NCI-H510A treated with DMSO at 0.1 percent for 48 hours (cell line): Measurements from ENCODE around the gene LHX1.

Experiments used
- DNase-seq: peaks from one replicate; lab custom pipeline; 2025; lab: John Stamatoyannopoulos, UW

LHX1 gene

DNA sequence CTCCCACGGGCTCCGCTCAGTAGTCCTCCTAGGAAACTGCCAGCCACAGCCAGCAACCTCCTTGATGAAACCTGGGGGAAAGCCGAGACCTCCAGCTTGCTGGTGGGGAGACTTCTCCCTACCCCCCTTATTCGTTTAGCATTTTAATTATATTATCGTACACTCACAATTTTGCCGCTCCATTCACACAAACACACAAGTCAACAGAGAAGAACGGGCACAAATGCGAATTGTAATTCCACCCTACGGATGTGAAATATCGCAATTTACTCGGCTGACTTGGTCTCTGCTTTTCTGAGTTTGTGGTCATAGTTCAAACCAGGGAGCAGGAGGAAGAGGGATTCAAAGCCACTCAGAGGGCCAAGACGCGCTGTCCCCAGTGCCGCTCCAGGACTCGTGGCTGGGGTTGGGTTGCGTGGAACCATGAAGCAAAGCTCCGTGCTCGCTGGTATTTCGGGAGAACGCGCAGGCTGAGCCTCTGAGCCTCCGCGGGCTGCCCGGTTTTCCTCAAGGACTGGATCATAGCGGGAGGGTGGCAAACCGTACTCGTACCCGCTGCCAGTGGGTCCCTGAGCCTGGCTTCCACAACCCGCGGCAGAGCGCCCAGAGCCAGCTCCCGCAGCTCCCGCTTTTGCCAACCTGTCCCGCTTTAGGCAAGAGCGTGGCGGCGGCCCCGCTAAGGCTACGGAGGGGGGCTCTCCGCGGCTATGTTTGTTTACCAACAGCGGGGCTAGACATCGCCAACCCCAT lies 2.0 kb downstream of the LHX1 start:
- DNase-seq = no peak

DNA sequence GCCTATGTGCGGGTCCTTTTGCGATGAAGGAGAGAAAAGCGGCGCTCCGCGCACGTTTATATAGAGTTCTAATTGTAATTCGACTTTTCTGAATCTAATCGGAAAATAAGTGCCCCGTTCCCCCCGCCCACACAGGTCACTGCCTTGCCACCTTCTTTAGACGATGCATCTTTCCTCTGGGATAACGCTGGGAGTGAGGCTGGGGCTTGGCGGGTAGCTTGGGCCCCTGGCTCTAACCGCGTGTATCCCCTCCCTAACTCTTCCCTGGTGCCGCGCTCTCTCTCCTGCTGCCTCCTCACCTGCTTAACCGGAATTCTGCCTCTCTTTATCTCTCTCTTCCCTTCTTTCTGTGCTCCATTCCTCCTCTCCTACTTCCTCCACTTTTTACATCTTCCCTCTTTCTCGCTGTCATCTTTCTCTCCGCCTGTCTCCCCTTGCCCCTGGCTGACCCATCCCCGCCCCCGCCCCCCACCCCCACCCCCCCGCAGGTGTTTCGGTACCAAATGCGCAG lies 2.6 kb downstream of the LHX1 start:
- no peak for DNase-seq

DNA sequence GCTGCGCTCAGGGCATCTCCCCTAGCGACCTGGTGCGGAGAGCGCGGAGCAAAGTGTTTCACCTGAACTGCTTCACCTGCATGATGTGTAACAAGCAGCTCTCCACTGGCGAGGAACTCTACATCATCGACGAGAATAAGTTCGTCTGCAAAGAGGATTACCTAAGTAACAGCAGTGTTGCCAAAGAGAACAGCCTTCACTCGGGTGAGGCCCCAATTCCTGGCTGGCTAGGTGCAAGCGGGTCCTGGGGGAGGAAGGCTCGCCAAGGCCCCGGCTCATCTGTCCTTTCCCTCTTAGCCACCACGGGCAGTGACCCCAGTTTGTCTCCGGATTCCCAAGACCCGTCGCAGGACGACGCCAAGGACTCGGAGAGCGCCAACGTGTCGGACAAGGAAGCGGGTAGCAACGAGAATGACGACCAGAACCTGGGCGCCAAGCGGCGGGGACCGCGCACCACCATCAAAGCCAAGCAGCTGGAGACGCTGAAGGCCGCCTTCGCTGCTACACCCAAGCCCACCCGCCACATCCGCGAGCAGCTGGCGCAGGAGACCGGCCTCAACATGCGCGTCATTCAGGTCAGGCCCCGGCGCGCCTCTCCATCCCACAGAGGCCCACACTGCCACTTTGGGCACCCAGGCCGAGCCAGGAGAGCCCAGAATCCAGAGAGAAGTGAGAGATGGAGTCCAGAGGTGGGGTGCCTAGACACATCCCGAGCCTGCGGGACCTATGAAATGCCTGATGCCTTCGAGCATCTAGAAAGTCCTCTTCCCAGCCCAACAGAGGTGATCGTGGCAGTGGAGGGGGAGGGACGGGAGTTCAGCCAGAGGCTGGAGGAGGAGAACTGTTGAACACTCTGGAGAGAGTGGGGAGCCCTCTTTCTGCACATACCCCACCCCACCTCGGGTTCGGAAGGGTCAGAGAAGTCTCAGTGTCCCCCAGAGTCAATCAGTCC lies 3.3 kb downstream of the LHX1 start:
- DNase-seq = no peak

DNA sequence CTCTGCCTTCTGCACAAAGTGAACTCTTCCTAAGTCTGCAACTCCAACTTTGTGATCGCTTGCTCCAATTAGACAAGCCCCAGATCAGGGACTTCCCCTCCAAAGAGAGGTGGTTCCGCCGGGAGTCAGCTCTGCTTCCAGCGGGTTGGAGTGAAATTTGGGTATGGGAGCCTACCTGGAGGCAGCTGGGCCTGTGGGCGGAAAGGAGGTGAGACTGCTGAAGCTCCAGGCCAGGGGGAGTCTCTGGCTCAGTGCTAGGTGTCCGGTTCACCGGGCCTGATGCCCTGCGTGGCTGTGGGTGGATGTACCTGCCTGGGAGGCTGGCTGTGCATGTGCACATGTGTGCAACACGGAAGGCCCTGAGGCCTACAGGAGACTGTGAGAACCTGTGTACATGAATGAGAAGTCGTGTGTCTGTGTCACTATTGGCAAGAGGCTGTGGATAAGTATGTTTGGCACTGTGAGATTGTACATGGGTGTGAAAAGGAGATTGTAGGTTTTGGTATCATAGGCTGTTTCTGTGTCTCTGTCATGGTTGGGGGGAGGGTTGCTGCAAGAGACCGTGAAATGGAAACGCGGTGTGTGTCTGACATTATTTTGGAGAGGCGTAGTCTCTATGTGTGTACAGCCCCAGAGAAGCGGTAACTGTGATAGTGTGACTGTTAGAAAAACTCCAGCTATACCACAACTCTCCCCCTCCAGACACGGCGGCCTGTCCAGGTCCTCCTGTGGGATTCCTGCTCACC lies 4.2 kb downstream of the LHX1 start:
- no peak for DNase-seq

DNA sequence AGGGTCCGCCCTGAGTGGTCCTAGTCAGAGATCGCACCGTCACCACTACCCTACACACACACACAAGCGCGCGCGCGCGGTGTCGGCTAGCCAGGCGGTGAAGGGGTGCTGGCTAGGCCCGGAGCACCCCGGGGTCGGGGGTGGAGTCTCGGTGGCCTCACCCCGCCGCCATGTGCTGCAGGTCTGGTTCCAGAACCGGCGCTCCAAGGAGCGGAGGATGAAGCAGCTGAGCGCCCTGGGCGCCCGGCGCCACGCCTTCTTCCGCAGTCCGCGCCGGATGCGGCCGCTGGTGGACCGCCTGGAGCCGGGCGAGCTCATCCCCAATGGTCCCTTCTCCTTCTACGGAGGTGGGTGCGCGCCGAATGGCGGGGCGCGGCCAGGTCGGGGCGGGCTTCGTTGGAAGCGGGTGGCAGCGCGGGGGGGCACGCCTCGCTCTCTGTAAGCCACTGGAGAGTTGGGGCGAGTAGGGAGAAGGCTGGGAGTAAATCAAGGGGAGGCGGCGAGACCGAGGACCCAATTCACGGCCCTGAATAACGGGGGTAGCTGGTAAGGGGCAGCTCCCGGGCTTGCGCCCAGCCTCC lies 4.8 kb downstream of the LHX1 start:
- DNase-seq = no peak

DNA sequence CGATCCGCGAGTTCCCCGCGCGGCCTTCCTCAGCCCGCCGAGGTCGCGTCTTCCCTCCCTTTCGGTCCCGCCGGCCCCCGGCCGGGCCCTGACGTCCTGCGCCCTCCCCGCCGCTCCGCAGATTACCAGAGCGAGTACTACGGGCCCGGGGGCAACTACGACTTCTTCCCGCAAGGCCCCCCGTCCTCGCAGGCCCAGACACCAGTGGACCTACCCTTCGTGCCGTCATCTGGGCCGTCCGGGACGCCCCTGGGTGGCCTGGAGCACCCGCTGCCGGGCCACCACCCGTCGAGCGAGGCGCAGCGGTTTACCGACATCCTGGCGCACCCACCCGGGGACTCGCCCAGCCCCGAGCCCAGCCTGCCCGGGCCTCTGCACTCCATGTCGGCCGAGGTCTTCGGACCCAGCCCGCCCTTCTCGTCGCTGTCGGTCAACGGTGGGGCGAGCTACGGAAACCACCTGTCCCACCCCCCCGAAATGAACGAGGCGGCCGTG lies 5.4 kb downstream of the LHX1 start:
- no peak for DNase-seq

DNA sequence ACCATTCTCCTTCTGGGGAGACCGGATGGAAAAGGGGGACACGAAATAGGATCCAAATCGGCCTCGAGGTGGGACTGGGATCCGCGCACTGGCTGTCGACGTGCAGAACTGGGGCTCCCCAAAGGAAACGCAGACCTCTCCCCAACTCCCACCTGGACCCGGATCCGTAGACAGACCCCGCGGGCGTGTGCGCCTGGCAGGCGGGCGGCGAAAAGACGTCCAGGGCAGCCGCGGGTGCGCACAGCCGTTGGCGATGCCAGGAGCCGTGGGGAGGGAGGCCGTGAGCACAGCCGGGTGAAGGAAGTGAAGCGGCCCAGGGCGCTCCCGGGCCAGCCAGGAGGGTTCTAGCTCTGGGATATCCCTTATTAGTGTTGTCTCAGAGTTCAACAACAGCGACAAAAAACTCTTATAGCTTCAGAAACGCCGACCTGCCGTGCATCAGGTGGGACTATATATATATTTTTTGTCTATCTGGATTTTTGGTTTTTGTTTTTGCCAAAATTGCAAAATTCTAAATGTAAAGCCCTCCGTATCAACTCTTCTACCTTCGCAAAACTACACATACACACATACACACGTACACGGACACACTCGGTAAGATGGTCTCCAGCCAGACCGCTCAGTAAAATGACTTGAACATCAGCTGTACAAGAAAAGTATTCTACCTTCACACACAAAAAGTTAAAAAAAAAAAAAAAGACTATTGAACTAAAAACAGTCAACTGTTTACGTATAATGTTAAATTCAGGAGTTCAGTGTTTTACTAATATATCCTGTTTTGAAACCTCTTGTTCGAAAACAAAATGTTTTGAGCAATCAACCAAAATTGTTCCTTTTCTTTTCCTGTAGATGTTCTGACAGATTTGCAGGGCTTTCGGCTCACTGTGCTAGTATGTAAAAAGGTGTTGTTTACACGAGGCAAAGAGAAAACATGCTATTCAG lies 6.2 kb downstream of the LHX1 start:
- peak; percentile 13 for DNase-seq

DNA sequence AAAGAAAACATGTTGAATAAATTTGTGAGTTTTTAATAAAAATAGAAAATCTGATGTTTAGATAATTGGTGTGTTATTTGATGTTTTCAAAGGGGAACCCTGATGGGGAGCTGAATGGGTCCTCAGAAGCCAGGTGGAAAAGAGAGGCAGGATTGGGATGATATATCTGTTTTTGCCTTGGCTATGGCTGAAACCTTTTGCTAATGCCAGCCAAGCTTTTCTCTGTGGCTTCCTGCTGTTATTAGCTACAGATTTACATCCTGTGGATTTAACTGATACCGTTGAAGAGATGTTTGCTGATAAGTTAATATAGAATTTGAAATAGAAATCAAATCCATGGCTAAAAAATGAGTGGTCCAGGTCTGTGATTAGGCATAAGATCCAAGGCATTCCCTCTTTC lies 7.3 kb downstream of the LHX1 start:
- no peak for DNase-seq

DNA sequence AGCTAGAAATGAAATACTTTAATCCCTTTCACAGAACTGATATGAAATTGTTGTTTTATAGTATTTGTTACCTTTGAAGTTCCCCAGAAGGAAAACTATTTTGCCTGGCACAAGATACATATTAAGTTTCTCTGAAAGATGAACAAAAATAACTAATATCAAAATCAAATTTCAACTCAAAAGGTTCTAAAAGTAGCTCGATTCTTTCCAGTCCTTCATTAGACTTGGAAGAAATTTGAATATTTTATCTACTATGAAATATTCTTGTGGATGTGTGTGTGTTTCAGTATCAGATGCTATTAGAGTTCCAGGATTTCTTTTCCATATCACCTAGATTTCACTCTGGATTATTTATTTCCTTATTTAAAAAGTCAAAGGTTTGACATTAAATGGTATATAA lies 7.9 kb downstream of the LHX1 start:
- no peak for DNase-seq

DNA sequence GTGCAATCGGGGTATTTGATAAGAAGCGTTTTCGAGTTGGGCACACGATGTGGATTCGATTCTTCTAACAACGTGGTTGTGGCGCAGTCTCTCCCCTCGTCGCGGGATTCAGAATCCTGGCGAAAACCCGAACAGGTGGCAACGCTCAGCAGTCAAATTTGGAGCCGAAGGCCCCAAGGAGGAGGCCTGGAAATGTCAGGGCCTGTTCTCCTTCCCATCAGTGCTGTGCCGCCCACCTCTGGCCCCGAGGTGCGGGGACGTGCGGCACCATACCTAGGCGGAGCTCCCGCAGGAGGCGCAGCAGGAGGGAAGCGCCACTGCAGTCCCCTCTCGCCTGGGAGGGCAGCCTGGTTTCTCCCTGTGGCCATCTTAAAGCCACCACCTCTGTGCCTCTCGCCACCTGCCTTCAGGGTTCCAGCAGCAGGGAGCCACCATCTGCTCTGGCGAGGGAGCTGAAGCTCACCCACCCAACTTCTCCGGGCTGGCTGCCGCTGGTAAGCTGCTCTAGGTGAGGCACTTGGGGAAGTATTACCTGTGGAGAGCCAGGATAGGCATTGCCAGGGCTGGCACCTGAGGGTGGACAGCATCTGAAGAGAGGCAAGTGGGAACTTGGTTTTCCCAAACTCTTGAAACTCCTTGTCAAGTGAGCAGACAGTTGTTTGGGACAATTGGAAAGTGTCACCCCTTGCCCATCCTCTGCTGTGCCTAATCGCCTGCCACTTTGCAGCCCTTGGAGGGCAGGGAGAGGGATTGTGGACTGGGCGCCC lies 8.9 kb downstream of the LHX1 start:
- no peak for DNase-seq

DNA sequence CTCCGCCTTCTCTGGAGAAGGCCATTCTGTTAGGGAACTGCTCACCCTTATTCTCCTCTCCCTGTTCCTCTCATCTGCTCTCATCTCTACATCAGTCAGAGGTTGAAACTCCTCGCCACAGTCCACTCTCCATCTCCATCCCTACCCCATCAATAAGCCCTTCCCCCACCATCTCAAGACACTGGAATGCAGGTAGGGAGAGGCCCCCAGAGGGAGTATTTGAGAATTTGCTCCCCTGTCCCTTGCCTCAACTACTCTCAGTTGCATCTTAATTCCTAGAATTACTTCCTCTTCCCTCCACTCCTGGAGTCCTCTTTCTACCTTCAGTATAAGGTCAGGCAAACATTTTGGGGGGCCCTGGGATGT lies 9.4 kb downstream of the LHX1 start:
- no peak for DNase-seq

DNA sequence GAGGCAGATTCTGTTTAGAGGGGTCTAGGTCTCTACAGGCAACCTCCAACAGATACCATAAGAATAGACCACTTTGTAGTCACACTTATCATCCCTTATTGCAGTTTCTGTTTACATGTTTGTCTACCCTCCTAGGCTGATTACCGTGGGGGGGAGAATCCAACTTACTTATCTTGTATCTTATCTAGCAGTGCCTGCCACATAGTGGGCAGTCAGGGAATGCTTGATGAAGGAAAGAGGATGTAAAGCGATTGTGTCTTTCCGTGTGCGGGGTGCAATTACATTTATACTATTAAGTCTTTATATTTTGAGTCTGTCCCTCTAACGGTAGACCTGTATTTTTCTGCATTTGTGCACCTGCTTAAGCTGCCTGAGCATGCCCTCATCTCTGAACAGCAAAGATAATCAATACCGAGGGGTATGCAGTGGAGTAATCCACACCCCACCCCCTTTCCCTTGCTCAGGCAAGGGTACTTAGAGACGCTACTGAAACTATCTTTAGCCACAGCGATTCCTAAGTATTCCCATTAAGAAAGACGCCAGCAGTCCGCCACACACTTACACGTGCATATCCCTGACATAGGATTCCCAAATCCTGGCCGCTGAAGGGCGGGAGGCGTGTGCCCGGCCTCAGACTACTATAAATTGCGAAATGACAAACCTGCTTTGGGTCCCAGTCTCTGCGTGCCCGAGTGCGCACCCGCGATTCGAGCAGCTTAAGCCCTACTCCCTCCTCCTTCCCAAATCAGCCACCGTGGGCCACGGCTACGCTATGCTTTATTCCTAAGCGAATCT lies 10.8 kb downstream of the LHX1 start:
- peak; percentile 71 for DNase-seq

DNA sequence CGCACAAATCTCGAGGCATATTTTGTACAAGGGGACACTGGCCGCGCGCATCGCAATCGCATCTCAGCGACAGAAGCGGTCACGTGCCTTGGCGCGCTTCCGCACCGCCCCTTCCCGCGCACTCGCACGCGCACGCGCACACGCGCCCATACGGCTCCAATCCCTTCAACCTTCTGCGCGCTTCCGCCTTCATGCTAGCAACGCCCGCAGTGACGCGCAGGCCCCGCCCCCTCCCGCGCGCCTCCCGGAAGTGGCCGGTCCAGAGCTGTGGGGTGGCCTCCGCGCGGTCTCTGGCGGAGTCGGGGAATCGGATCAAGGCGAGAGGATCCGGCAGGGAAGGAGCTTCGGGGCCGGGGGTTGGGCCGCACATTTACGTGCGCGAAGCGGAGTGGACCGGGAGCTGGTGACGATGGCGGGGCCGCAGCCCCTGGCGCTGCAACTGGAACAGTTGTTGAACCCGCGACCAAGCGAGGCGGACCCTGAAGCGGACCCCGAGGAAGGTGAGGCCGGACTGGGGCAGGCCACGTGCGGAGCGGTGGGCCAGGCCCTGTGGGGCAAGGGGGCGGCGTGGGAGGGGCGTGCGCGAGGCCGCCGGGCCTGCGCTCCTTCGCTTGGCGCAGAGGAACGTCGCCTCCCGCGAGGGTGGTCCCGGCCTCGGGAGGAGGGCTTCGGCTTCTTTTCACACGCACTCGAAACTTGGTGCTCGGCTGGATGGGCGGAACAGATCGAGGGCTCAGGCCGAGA lies 11.6 kb downstream of the LHX1 start, which contains the start of gene AATF:
Gene AATF, plus strand, starts transcription at position 238 of the 744 bp plus-strand sequence. Its CDS starts 172 bp downstream, at position 410.
- peak; percentile 97 for DNase-seq

DNA sequence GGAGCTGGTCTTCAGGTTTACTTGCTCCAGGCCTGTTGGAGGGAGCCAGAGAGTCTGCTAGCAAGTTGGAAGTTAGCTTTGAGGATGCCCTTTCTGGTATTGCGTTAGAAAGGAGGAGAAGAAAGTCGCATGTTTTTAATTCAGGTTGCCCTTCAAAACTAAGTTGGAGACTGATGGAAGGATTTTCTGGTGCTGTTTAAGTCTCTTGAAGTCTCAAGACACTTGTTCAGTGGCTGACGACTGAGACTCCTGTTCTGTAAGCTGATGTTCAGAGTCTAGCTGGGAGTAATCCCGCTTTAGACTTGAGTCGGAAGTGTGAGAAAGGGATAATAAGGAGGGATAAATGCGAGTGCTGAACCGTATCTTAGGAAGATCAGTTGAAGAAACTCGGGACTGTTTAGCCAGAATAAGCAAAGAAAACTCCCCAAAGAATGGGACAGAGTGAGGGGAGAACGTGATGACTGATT lies 12.2 kb downstream of the LHX1 start:
- DNase-seq = no peak

DNA sequence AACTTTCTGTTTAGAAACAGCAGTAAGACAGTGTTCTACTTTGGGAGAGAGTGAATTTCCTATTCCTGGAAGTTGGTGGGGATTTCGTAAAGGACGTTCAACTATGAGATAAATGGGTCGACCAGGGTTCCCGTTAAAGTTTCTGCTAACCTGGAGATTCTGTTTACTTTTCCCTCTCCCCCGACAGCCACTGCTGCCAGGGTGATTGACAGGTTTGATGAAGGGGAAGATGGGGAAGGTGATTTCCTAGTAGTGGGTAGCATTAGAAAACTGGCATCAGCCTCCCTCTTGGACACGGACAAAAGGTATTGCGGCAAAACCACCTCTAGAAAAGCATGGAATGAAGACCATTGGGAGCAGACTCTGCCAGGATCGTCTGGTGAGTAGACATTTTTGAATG lies 12.8 kb downstream of the LHX1 start:
- DNase-seq = no peak

DNA sequence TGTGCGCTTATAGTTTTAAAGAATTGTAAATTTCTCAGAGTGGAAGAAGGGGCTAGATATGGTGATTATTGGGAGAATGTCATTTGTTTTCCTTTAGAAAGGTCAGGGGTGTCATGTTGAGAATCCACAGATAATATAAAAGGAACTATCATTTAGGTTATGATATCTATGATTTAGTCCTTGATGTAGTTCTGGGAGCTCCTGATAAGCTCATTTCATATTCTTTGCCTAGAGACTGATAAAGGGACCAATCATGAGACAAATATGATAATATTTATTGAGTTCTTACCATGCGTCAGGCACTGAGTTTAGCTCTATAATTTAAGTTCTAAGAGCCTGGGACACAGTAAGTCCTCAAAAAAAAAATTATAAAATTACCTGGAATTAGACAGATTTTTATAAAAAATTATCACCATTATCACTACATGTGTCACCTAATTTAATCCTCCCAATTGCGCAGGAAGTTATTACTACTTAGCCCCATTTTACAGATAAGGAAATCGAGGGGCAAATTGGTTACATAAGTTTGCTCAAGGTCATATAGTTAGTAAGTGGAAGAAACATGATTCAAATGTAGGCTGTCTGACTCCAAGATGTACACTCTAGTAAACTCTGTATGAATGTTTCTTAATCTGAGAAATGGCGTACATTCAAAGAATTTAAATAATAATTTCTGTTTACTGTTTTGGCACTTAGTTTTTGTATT lies 14.0 kb downstream of the LHX1 start:
- DNase-seq = no peak

DNA sequence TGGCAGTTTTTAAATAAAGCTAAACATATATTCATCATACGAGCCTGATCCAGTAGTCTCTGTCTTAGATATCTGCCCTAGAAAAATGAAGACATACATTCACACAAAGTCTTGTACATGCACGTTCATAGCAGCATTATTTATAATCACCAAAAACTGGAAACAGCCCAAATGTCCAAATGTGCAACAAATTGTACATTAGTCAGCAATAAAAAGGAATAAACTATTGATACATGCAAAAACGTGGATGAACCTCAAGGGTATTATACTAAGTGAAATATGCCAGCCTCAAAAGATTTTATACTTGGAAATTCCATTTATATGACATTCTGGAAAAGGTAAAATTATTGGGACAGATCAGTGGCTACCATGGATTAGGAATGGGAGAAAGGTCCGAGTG lies 34.2 kb downstream of the LHX1 start:
- DNase-seq = no peak
